Subcutaneous adipose tissue (tissue), 4 donors: Measurements from ENCODE around the gene ZRSR2. TPM values are rescaled to one million over a fixed set of nuclear protein-coding genes. Genes with fewer than 3 reads are reported as not detected.

Experiments used
- total RNA-seq, 4 donors: library from RNA; depleted of rRNA; stranded (reverse); fragments of >200 nt; gene quantifications; one replicate each; pipeline ENCODE4 v1.1.0, GENCODE V29; 2016
- TF ChIP-seq, protein P1 (sequence below): fragments of 450-650 bp; IDR thresholded peaks from one replicate; pipeline ENCODE4 v1.5.1; 2016; ENCODE audit warnings: low read depth, mild to moderate bottlenecking, control low read depth, antibody characterized with exemption, moderate library complexity

ZRSR2 gene
- total RNA-seq, 4 donors from 2014 or later = 6.6 to 12.1 (median 8.0) TPM

DNA sequence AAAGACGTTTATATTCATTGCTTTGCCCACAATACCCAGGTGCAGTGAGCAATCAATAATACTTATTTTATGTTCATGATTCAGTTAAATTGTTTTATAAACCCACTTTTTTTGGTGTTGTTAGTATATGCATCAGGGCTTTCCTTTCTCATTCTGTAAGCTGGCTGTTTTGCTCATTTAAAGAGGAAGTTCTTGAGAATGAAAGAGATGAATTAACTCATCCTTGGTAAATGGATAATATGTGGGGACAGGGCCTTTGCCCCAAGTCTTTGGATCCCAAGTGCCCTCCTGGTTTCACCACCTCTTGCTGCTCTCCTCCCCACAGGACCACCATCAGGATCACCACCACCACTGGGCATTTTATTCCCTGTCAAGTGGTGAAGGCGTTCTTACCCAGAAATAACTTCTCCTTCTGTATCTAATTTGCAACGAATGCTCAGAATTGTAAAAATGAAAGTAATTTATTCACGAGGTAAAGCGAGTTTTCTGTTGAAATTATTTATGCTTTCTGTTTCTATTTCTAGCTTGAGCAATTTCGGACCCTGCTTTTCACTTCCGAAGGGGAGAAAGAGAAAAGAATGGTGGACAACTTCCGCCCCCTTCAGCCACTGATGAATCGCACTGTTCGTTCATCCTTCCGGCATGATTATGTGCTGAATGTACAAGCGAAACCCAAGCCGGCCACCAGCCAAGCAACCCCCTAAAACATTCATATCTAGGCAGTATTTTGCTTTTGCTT is 8.2 kb upstream of the ZRSR2 start:
- TF ChIP-seq, protein P1, sequence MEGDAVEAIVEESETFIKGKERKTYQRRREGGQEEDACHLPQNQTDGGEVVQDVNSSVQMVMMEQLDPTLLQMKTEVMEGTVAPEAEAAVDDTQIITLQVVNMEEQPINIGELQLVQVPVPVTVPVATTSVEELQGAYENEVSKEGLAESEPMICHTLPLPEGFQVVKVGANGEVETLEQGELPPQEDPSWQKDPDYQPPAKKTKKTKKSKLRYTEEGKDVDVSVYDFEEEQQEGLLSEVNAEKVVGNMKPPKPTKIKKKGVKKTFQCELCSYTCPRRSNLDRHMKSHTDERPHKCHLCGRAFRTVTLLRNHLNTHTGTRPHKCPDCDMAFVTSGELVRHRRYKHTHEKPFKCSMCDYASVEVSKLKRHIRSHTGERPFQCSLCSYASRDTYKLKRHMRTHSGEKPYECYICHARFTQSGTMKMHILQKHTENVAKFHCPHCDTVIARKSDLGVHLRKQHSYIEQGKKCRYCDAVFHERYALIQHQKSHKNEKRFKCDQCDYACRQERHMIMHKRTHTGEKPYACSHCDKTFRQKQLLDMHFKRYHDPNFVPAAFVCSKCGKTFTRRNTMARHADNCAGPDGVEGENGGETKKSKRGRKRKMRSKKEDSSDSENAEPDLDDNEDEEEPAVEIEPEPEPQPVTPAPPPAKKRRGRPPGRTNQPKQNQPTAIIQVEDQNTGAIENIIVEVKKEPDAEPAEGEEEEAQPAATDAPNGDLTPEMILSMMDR = no peak

DNA sequence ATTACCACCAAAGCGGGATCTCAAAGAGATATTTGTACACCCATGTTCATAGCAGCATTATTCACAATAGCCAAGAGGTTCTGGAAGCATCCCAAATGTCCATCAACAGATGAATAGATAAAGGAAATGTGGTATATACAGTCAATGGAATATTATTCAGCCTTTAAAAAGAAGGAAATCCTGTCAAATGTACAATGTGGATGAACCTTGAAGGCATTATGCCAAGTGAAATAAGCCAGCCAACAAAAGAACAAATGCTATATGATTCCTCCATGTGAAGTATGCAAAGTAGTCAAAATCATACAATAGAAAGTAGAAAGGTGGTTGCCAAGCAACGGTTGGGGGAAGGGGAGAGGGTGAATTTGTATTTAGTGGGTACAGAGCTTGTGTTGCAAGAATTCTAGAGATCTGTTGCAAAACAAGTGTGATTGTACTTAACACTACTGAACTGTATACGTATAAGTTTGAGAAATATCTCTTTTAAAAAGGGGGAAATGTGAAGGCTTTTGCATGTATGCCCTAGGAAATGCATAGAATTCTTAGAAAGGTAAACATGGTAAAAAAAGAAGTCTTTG is 5.0 kb upstream of the ZRSR2 start:
- TF ChIP-seq, protein P1 = no peak

- TF ChIP-seq, protein P1 = no peak
These were observed 3.4 kb upstream of the ZRSR2 start for GRCh38 chrX:15786915-15787314.

GRCh38 chrX:15790769-15791290 is 546 bp downstream of the ZRSR2 start:
- TF ChIP-seq, protein P1 = no peak

DNA sequence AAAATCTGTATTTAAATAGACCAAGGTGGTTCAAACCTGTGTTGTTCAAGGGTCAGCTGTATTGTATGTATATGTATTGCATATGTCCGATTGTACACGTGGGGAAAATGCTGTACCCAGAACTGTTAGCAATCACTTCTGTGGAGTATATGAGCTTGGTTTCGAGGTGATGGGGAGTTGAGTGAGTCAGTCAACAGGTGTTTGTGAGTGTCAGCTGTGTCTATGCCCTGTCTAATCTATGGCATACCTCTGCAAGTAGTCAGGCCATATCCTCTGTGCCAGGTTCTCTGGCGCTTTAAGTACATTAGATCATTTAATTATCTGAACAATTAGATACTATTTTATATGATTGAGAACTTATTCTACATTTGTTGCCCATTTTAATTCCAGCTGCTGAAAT is 7.4 kb downstream of the ZRSR2 start:
- TF ChIP-seq, protein P1 = no peak

GRCh38 chrX:15804563-15804962 is 14.3 kb downstream of the ZRSR2 start:
- TF ChIP-seq, protein P1 = no peak

DNA sequence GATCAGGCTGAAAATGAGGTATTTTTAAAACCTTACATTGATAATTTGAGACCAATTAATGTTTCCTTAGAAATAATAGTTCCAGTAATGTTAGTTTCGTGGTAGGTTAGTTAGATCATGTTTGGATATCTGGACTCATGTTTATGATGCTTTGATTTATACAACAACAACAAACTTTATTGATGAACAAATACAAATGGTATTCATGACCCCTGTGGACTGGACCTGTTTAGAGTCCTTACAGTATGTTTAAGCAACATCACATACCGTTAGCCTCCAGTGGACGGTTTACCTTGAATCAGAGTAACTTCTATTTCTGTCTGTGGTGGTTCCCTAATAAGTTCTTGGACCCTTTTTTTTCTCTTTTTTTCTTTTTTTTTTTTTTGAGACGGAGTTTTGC is 18.0 kb downstream of the ZRSR2 start:
- TF ChIP-seq, protein P1 = no peak
